GM18511 (cell line): ENCODE data around the gene TGFBR3.

Experiments used
- ATAC-seq: cut with Tn5 transposase; IDR thresholded peaks from one replicate; pipeline ENCODE4 v1.9.1; 2021; ENCODE audit warnings: mild to moderate bottlenecking, moderate library complexity; ENCODE audit not compliant: unreplicated experiment

The TGFBR3 gene

GRCh38 chr1:91827459-91828321 is 58.3 kb downstream of the TGFBR3 start:
- ATAC-seq: no peak

- ATAC-seq: no peak
These were observed 58.9 kb downstream of the TGFBR3 start for GRCh38 chr1:91827087-91827458.

- ATAC-seq: no peak
These were observed 59.3 kb downstream of the TGFBR3 start for GRCh38 chr1:91826649-91827048.

DNA sequence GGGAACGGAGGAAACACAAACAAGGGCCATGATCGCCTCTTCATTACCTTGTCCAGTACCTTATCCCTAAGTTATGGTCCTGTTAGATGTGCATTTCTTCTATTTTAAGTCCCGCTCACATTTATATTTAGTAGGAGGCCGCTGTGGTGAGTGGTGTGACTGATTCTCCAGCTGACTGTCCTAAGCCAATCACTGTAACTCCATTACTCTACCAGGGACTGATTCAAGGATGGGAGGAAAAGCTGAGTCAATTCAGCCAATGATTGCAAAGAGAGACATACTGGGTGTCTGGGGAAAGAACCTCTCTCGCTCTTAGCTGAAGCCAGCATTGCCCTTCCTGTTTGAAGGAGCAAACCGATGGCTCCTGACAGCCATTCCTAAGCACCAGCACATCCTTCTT is 59.7 kb downstream of the TGFBR3 start:
- ATAC-seq: no peak

DNA sequence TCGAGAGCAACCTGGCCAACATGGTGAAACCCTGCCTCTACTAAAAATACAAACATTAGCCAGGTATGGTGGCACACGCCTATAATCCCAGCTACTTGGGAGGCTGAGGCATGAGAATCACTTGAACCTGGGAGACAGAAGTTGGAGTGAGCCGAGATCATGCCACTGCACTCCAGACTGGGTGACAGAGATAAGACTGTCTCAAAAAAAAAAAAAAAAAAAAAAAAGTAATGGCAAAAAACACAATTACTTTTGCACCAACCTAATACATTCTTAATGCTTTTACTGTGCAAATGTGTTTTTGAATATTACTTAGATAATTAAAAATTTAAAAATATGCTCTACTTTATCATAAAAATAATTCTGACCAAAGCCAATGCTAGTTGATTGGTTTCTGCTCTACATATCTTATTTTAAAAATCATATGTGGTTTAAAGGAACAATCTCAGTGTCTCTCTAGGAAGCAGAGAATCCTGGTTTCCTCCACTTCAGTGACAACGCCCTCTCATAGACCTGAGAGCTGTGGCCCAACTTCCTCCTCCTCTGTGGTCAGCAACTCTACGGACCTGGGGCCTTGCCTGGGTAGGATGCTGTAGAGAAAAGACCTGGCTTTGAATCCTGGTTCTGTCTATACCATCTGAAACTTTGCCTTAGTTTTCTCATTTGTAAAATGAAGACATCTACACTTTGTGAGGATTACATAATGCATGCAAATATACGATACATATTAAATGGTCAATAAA is 64.7 kb downstream of the TGFBR3 start:
- ATAC-seq: no peak

- no peak for ATAC-seq
These were observed 66.7 kb downstream of the TGFBR3 start for GRCh38 chr1:91819038-91819788.

GRCh38 chr1:91818713-91818975 is 67.3 kb downstream of the TGFBR3 start:
- ATAC-seq: no peak

DNA sequence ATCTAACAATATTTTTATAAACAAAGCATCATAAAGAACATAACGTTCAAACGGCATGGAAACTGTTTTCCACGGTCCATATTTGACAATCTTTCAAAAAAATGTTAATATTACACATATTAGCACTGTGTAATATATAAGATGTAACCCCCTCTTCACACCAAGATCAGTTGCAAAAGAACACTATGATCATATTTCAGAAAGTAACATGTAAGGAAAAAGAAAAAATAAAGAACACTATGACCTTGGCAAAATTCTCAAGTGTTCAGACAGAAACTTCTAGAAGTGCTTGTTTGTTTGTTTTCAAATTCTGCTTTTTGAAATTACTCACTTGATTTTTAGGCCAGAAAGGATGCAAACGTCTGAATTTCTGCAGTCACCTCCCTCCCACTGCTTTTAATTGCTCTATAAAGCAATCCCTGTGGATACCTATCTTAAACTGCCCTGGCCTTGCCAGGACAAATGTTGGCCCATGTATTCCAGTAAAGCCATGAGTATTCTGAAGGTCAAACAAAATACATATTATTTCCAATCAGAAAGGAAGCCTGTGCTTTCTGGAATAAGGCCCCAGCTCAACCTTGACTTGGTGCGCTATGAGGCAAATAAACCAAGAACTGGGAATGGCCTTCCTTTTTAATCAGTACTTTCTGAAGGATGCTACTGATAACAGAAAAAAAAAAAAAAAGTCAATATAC is 68.6 kb downstream of the TGFBR3 start:
- no peak for ATAC-seq

GRCh38 chr1:91816031-91816430 is 69.9 kb downstream of the TGFBR3 start:
- ATAC-seq: no peak

DNA sequence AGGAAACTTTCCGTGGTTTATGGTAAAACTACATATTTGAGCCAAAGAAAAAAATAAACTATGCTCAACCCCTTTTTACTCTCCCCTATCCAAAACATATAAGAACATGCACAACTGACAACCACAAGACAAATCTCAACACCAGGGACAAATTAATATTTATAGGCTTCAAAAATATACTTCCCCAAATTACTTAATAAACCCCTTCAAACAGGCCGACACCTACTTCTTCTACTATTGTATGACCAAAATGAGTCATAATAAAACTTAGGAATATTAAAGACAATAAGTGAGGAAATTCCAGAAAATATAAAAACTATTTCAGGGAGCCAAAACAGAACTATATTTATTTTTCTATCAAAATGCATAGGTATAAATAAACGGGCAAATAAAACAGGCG is 71.5 kb downstream of the TGFBR3 start:
- no peak for ATAC-seq

- no peak for ATAC-seq
These were observed 72.1 kb downstream of the TGFBR3 start for GRCh38 chr1:91813813-91814212.

DNA sequence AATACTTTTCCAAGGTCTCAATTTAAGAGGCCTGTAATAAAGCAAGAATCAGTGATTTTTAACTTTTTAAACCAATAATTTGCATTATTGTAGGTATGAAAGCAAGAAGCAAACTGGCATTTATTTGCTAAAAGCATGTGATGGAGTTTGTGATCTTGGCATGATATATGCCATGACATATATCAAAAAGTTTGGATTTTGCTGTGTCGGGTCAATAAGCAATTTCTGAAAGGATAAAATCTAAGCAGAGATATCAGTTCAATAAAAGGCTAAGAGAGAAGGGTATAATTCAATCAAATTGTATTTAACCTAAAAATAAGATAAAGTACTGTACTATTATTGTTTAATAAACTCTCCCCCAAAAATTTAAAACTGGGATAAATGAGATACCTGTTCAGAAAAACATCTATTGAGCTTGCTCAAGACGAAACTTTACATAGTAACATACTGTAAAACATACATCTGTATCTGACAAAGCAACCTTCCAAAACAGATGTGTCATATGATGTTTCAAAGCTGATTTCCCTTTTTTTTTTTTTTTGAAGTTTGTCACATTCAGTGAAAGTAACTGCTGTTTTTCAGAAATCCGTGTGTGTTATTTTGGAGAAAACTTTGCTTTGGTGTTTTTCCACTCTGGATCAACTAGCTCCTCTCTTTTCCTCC is 74.5 kb downstream of the TGFBR3 start:
- no peak for ATAC-seq

GRCh38 chr1:91809317-91809716 is 76.6 kb downstream of the TGFBR3 start:
- ATAC-seq: peak; percentile 33

DNA sequence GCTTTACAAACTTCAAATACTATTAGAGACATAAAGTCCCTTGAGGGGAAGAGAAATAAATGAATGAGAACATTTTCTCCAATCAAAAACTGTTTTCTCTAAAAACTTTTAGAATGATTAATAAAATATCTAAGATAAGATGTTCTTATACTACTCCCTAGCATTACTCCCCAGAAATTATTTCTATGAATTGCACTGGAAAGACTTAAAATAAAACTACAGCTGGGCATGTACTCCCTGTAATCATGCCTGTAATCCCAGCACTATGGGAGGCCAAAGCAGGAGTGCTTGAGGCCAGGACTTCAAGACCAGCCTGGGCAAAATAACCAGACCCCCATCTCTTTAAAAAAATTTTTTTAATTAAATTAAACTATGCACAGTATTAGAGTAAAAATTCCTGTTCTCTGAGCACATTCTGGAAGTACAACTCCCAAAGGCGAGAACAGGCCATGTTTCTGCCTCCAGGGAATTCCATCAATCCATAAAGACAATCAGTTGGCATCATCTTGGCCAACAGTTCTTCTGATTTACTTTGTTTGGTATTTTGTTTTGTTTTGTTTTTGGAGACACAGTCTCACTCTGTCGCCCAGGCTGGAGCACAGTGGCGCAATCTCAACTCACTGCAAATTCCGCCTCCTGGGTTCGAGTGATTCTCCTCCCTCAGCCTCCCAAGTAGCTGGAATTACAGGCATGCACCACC is 77.9 kb downstream of the TGFBR3 start:
- ATAC-seq: no peak

DNA sequence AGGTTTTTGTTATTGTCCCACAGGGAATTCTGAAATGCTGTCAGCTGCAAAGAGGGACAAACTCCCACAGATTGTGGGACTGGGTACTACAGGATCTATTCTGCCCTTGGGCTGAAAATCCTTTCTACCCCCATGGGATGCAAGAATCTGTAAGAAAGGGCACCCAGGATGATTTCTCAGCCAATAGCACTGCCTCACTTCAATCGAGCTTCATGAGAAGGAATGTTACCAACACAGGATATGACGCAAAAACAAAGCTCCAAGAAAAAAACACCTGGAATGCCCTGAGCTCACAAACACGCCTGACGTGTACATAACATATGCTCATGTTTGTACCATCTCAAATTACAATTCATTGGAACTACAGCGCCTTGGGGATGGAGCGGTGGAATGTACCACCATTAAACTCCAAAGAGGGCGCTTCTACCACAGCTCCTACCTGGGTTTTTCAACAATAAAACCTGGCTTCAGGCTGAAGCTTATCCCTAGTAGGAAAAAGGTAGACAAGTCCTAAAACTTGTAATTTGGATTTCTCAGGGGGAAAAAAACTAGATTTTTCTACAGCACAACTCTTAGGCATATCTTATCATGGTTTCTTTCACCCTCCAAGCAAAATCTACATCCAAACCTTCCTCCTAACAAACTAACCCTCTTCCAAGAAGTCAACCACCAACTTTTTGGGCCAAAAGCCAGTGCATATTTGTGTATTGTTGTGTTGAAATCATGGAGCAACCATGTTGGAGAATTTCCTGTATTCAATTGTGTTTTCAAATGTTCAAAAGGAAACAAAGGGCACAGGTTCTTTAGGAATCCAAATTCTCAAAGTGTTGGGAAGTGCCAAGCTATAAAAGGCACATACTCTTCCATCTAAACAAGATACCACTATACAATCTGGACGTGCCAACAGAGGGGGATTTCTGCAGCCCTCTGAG is 78.9 kb downstream of the TGFBR3 start:
- ATAC-seq: no peak

GRCh38 chr1:91806181-91806768 is 79.7 kb downstream of the TGFBR3 start:
- no peak for ATAC-seq

GRCh38 chr1:91805311-91805801 is 80.6 kb downstream of the TGFBR3 start:
- ATAC-seq: no peak

GRCh38 chr1:91804546-91805023 is 81.4 kb downstream of the TGFBR3 start:
- peak; percentile 38 for ATAC-seq
